Measurements from ENCODE around the gene ZNF738. TPM values are rescaled to one million over a fixed set of nuclear protein-coding genes. Genes with fewer than 3 reads are reported as not detected.

The ZNF738 gene
- polyA plus RNA-seq, 1 of the 3 experiments (the other 2 are of a cell fraction) = 8.1 TPM

DNA sequence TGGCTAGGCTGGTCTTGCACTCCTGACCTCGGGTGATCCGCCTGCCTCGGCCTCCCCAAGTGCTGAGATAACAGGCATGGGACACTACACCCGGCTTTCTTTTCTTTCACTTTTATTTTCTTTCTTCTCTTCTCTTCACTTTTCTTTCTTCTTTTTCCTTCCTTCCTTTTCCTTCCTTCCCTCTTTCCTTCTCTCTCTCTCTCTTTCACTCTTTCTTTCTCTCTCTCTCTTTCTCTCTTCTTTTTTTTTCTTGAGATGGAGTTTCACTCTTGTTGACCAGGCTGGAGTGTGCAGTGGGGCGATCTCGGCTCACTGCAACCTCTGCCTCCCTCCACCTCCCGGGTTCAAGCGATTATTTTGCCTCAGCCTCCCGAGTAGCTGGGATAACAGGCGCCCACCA, 37.3 kb downstream of the ZNF738 start:
- Histone ChIP-seq H3K4me2 (no peak overlapping the region), H3K36me3 (replicated peaks in 1 of 2; ENCODE audit: control insufficient read depth in 1 of 2, insufficient read depth in 2 of 2, low read length in 1 of 2) (peaks cover 15 to 21% of the 10 kb centered on the region in 2 experiments), H3K9me3 (peaks cover 12% of the 10 kb centered on the region; the same call in 1 of the 2 replicates), H3K79me2 (ENCODE audit: insufficient read depth) (peaks cover 38% of the 10 kb centered on the region), H3K9me2 (no peaks in the 10 kb centered on the region), H3F3A (replicated peaks; ENCODE audit: insufficient read depth) (peaks cover 5% of the 10 kb centered on the region), H3K27me3 (ENCODE audit: insufficient read depth) (no peaks in the 10 kb centered on the region), H4K20me1 (ENCODE audit: insufficient read depth) (no peaks in the 10 kb centered on the region), H2AFZ (ENCODE audit: low read depth) (peak overlapping the region; percentile 89; the same call in 1 of the 2 replicates), H3K27ac (ENCODE audit: low read depth in 2 of 2, low read length in 1 of 2) (no peak overlapping the region), H3K4me1 (ENCODE audit: control insufficient read depth in 1 of 2, insufficient read depth in 2 of 2, low read depth in 1 of 2, low read length in 1 of 2) (peaks cover 0 to 6% of the 10 kb centered on the region in 2 experiments; a peak in 2 of 4 replicates), H3K9ac (no peak overlapping the region), H3K4me3 (ENCODE audit: low read depth in 2 of 2, low read length in 1 of 2) (no peak overlapping the region)
- ChIA-PET POLR2A (interaction anchor here (0.7 to 1.8 kb wide), 4 partner anchors 38 to 456 kb away, joined by 3 to 11 read pairs (median 7); partner anchors contain the start of genes ZNF708 and ZNF738), CTCF (no interaction called here)
- TF ChIP-seq NFIC (IDR thresholded peaks at IDR 0.05; ENCODE audit: borderline replicate concordance) (no peak), TAF1 (IDR thresholded peaks at IDR 0.05; ENCODE audit: borderline replicate concordance, low read depth, low read length) (no peak), TEAD4 (IDR thresholded peaks at IDR 0.05; ENCODE audit: borderline replicate concordance, insufficient read depth) (no peak)
- no peak for DNase-seq
- WGBS (ENCODE audit: low lambda C conversion rate) = 75% methylated on average over 10 of the region's 10 CpGs

DNA sequence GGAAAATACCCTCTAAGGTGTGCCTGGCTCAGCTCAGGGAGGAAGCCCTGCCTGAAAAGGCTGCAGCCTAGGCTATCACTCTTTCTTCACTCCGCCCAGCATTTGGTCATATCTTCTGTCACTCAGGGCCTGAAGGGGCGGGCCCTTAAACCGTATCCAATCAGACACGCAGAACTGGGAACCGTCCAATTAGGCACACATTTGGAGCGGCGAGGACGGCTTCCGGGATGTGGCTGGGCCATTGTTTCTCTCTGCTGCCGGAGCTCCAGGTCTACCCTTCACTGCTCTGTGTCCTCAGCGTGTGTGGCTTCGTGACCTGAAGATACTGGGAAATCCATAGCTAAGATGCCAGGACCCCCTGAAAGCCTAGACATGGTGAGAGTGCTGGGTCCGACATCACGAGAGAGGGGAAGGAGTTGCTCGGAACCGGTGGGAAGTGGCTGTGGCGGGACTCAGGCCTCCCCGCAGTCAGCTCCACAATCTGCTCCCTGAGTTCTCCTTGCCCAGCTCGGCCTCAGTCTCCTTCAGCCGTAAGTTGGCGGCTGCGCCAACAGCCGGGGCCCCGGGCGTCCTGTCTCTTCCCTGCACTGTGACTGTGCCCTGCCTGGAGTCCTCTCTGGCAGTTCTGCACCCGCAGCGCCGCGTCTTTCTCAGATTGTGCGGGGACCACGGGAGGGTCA, 38.2 kb downstream of the ZNF738 start, which contains the start of gene ZNF493:
Gene ZNF493 (plus strand): TSS at position 241 of the 680 bp plus-strand sequence. CDS start 105 bp downstream, at position 346.
- WGBS (ENCODE audit: low lambda C conversion rate) = 3% methylated on average over 20 of the region's 31 CpGs
- Histone ChIP-seq H3K27me3 (ENCODE audit: insufficient read depth) (no peaks in the 10 kb centered on the region), H3K4me2 (peak within 1 kb of the TSS; percentile 75), H3K4me3 (ENCODE audit: low read depth in 2 of 2, low read length in 1 of 2) (peak within 1 kb of the TSS; percentile 77 to 80), H3K79me2 (ENCODE audit: insufficient read depth) (peaks cover 45% of the 10 kb centered on the region), H4K20me1 (ENCODE audit: insufficient read depth) (no peaks in the 10 kb centered on the region), H3K9me3 (peaks cover 10% of the 10 kb centered on the region; the same call in 1 of the 2 replicates), H3K9me2 (no peaks in the 10 kb centered on the region), H3K36me3 (replicated peaks in 1 of 2; ENCODE audit: control insufficient read depth in 1 of 2, insufficient read depth in 2 of 2, low read length in 1 of 2) (peaks cover 17 to 23% of the 10 kb centered on the region in 2 experiments), H2AFZ (ENCODE audit: low read depth) (peak within 1 kb of the TSS; percentile 89), H3K9ac (peak within 1 kb of the TSS; percentile 82), H3K4me1 (ENCODE audit: control insufficient read depth in 1 of 2, insufficient read depth in 2 of 2, low read depth in 1 of 2, low read length in 1 of 2) (peaks cover 0 to 6% of the 10 kb centered on the region in 2 experiments; a peak in 2 of 4 replicates), H3F3A (replicated peaks; ENCODE audit: insufficient read depth) (peaks cover 5% of the 10 kb centered on the region), H3K27ac (ENCODE audit: low read depth in 2 of 2, low read length in 1 of 2) (peak within 1 kb of the TSS; percentile 31 to 84; a peak in 3 of 4 replicates)
- POLR2A ChIA-PET = interaction anchor here (0.6 to 1.8 kb wide), 6 partner anchors 14 to 732 kb away, joined by 3 to 11 read pairs (median 6); partner anchors contain the start of genes ZNF708 and ZNF738
- CTCF ChIA-PET = interaction anchor here (1.8 kb wide), 1 partner anchor 301 kb away, joined by 5 read pairs; no protein-coding TSS in a partner anchor
- peak; percentile 82 for DNase-seq
- peak; percentile 77 for TF ChIP-seq MXI1 (IDR thresholded peaks at IDR 0.05; ENCODE audit: low read depth, low read length)
- TF ChIP-seq, protein P1, sequence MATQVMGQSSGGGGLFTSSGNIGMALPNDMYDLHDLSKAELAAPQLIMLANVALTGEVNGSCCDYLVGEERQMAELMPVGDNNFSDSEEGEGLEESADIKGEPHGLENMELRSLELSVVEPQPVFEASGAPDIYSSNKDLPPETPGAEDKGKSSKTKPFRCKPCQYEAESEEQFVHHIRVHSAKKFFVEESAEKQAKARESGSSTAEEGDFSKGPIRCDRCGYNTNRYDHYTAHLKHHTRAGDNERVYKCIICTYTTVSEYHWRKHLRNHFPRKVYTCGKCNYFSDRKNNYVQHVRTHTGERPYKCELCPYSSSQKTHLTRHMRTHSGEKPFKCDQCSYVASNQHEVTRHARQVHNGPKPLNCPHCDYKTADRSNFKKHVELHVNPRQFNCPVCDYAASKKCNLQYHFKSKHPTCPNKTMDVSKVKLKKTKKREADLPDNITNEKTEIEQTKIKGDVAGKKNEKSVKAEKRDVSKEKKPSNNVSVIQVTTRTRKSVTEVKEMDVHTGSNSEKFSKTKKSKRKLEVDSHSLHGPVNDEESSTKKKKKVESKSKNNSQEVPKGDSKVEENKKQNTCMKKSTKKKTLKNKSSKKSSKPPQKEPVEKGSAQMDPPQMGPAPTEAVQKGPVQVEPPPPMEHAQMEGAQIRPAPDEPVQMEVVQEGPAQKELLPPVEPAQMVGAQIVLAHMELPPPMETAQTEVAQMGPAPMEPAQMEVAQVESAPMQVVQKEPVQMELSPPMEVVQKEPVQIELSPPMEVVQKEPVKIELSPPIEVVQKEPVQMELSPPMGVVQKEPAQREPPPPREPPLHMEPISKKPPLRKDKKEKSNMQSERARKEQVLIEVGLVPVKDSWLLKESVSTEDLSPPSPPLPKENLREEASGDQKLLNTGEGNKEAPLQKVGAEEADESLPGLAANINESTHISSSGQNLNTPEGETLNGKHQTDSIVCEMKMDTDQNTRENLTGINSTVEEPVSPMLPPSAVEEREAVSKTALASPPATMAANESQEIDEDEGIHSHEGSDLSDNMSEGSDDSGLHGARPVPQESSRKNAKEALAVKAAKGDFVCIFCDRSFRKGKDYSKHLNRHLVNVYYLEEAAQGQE (IDR thresholded peaks at IDR 0.05; ENCODE audit: low read depth, low read length) = no peak
- TF ChIP-seq EZH2phosphoT487 (IDR thresholded peaks at IDR 0.05; ENCODE audit: borderline replicate concordance, low read depth) = no peak
- peak in 1 of 2 experiments; percentile 36; a peak in 1 of 4 replicates for TF ChIP-seq EP300 (IDR thresholded peaks at IDR 0.05; ENCODE audit: borderline replicate concordance in 1 of 2, low read depth in 1 of 2, low read length in 1 of 2)
- peak; percentile 74 for TF ChIP-seq RFX5 (IDR thresholded peaks at IDR 0.05; ENCODE audit: low read length)
- TF ChIP-seq POLR2AphosphoS5 (IDR thresholded peaks at IDR 0.05; ENCODE audit: low read depth, low read length) = peak; percentile 92
- TF ChIP-seq, protein P2, sequence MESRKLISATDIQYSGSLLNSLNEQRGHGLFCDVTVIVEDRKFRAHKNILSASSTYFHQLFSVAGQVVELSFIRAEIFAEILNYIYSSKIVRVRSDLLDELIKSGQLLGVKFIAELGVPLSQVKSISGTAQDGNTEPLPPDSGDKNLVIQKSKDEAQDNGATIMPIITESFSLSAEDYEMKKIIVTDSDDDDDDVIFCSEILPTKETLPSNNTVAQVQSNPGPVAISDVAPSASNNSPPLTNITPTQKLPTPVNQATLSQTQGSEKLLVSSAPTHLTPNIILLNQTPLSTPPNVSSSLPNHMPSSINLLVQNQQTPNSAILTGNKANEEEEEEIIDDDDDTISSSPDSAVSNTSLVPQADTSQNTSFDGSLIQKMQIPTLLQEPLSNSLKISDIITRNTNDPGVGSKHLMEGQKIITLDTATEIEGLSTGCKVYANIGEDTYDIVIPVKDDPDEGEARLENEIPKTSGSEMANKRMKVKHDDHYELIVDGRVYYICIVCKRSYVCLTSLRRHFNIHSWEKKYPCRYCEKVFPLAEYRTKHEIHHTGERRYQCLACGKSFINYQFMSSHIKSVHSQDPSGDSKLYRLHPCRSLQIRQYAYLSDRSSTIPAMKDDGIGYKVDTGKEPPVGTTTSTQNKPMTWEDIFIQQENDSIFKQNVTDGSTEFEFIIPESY (IDR thresholded peaks at IDR 0.05; ENCODE audit: borderline replicate concordance, low read depth) = no peak
- TF ChIP-seq, protein P3, sequence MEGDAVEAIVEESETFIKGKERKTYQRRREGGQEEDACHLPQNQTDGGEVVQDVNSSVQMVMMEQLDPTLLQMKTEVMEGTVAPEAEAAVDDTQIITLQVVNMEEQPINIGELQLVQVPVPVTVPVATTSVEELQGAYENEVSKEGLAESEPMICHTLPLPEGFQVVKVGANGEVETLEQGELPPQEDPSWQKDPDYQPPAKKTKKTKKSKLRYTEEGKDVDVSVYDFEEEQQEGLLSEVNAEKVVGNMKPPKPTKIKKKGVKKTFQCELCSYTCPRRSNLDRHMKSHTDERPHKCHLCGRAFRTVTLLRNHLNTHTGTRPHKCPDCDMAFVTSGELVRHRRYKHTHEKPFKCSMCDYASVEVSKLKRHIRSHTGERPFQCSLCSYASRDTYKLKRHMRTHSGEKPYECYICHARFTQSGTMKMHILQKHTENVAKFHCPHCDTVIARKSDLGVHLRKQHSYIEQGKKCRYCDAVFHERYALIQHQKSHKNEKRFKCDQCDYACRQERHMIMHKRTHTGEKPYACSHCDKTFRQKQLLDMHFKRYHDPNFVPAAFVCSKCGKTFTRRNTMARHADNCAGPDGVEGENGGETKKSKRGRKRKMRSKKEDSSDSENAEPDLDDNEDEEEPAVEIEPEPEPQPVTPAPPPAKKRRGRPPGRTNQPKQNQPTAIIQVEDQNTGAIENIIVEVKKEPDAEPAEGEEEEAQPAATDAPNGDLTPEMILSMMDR (IDR thresholded peaks at IDR 0.05) = no peak
- TF ChIP-seq, protein P4, sequence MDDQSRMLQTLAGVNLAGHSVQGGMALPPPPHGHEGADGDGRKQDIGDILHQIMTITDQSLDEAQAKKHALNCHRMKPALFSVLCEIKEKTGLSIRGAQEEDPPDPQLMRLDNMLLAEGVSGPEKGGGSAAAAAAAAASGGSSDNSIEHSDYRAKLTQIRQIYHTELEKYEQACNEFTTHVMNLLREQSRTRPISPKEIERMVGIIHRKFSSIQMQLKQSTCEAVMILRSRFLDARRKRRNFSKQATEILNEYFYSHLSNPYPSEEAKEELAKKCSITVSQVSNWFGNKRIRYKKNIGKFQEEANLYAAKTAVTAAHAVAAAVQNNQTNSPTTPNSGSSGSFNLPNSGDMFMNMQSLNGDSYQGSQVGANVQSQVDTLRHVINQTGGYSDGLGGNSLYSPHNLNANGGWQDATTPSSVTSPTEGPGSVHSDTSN (IDR thresholded peaks at IDR 0.05) = peak; percentile 99
- TF ChIP-seq JUND (IDR thresholded peaks at IDR 0.05) = no peak
- TF ChIP-seq FOXM1 (IDR thresholded peaks at IDR 0.05; ENCODE audit: low read depth) = no peak
- peak; percentile 22; the same call in 1 of the 2 replicates for TF ChIP-seq YY1 (IDR thresholded peaks at IDR 0.05; ENCODE audit: low read depth)
- peak; percentile 77 for TF ChIP-seq CHD2 (IDR thresholded peaks at IDR 0.05; ENCODE audit: low read length, partially characterized antibody)
